SU-DHL-6 (cell line): Measurements from ENCODE around the gene KPNA5.

Source experiments
- CTCF ChIP-seq: fragments of 200-600 bp; sonication (generic); IDR thresholded peaks from one replicate; pipeline ENCODE4 v1.5.1; 2017; ENCODE audit warnings: antibody characterized with exemption, mild to moderate bottlenecking, low read length, moderate library complexity; ENCODE audit not compliant: insufficient read depth, poor library complexity, severe bottlenecking
- EZH2phosphoT487 ChIP-seq: fragments of 200-600 bp; sonication (generic), shearing (Covaris generic); conservative IDR thresholded peaks from 2 replicates; pipeline ENCODE4 v1.6.1; 2018; ENCODE audit warnings: mild to moderate bottlenecking, antibody characterized with exemption, low read length, moderate library complexity, mixed read lengths

DNA sequence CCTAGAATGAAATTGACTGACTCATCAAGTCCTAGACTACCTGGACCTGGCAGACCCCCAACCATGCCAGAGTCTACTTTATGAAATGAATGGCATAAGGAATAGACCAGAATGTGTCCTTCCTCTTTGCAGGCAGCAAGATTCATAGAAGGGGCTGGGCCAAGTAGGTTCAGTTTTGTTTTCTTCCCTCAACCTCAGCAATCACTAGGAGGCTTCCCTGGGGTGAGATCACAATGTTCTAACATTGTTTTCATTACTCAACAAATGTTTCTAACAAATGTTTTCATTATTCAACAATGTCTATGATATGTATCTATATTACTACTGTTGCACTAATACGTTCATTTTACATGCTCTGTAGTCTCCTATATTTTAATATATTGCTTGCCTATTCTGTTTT, 92.9 kb downstream of the KPNA5 start:
- TF ChIP-seq CTCF = no peak
- TF ChIP-seq EZH2phosphoT487 = no peak
